22Rv1 (cell line): ENCODE results near the gene GALNT7.

ENCODE experiments used
- CTCF ChIP-seq: fragments of 450-650 bp; IDR thresholded peaks from 2 replicates; pipeline ENCODE4 v1.5.1; 2017; ENCODE audit warnings: mild to moderate bottlenecking
- ZFX ChIP-seq: fragments of 450-650 bp; IDR thresholded peaks from 2 replicates; pipeline ENCODE4 v1.6.1; 2017; ENCODE audit warnings: antibody characterized with exemption, borderline replicate concordance

GRCh38 chr4:173282256-173282562 is 113.6 kb downstream of the GALNT7 start:
- no peak for TF ChIP-seq CTCF
- no peak for TF ChIP-seq ZFX
